ENCODE data around the gene LMF2. TPM values are rescaled to one million over a fixed set of nuclear protein-coding genes. Genes with fewer than 3 reads are reported as not detected.

Gene LMF2
- total RNA-seq, 1 donor from 2014 or later, result 65.8 TPM

GRCh38 chr22:50525858-50526107 is 18.3 kb upstream of the LMF2 start:
- H3K9me3 ChIP-seq, result no peaks in the 10 kb centered on the region
- ATAC-seq, result no peak
- peak overlapping the region; percentile 90 for H3K4me3 ChIP-seq
- H3K4me1 ChIP-seq, result peaks cover 34% of the 10 kb centered on the region
- H3K27me3 ChIP-seq, result no peaks in the 10 kb centered on the region
- no peak for TF ChIP-seq CTCF (IDR thresholded peaks at IDR 0.05)
- DNase-seq, result no peak
- H3K27ac ChIP-seq, result peak overlapping the region; percentile 93
- intact Hi-C loops (cut with DNase I), result no loop called here
- H3K36me3 ChIP-seq, result peaks cover 20% of the 10 kb centered on the region

- H3K27ac ChIP-seq, result peak within 1 kb of the TSS; percentile 93
- intact Hi-C loops (cut with DNase I), result no loop called here
- ATAC-seq, result peak; percentile 62
These were observed 17.8 kb upstream of the LMF2 start, which contains the start of gene SCO2 for GRCh38 chr22:50525104-50525857. Gene SCO2, minus strand, starts transcription at chr22:50525598. Its CDS starts 1,187 bp downstream, at chr22:50524411.

GRCh38 chr22:50524676-50525103 is 17.2 kb upstream of the LMF2 start:
- TF ChIP-seq CTCF (IDR thresholded peaks at IDR 0.05), result no peak
- no peak for DNase-seq
- ATAC-seq, result no peak

More at GRCh38 chr22:50525104-50525857, 17.8 kb upstream of the LMF2 start, which contains the start of gene SCO2:
- Histone ChIP-seq H3K9me3 (no peaks in the 10 kb centered on the region), H3K36me3 (peaks cover 20% of the 10 kb centered on the region), H3K4me1 (peaks cover 34% of the 10 kb centered on the region), H3K4me3 (peak within 1 kb of the TSS; percentile 90), H3K27me3 (no peaks in the 10 kb centered on the region)
- peak; percentile 41 for TF ChIP-seq CTCF (IDR thresholded peaks at IDR 0.05)
- DNase-seq, result peak; percentile 99

GRCh38 chr22:50523806-50524675 is 16.5 kb upstream of the LMF2 start:
- peak overlapping the region; percentile 90 for H3K4me3 ChIP-seq
- no peak for TF ChIP-seq CTCF (IDR thresholded peaks at IDR 0.05)

More at GRCh38 chr22:50524676-50525103, 17.2 kb upstream of the LMF2 start:
- H3K27me3 ChIP-seq, result no peaks in the 10 kb centered on the region
- H3K27ac ChIP-seq, result peak overlapping the region; percentile 93
- intact Hi-C loops (cut with DNase I), result no loop called here
- peaks cover 34% of the 10 kb centered on the region for H3K4me1 ChIP-seq
- H3K4me3 ChIP-seq, result peak overlapping the region; percentile 90
- H3K36me3 ChIP-seq, result peaks cover 21% of the 10 kb centered on the region
- H3K9me3 ChIP-seq, result no peaks in the 10 kb centered on the region

GRCh38 chr22:50523458-50523805 is 15.9 kb upstream of the LMF2 start:
- Histone ChIP-seq H3K27ac (no peak overlapping the region), H3K4me3 (no peak overlapping the region), H3K9me3 (no peaks in the 10 kb centered on the region), H3K36me3 (peaks cover 33% of the 10 kb centered on the region), H3K4me1 (peaks cover 24% of the 10 kb centered on the region), H3K27me3 (no peaks in the 10 kb centered on the region)
- DNase-seq (no peak), ATAC-seq (no peak)
- intact Hi-C loops (cut with DNase I), result no loop called here
- no peak for TF ChIP-seq CTCF (IDR thresholded peaks at IDR 0.05)

More at GRCh38 chr22:50523806-50524675, 16.5 kb upstream of the LMF2 start:
- ATAC-seq (no peak), DNase-seq (no peak)
- H3K9me3 ChIP-seq, result no peaks in the 10 kb centered on the region
- H3K36me3 ChIP-seq, result peaks cover 27% of the 10 kb centered on the region
- peaks cover 30% of the 10 kb centered on the region for H3K4me1 ChIP-seq
- intact Hi-C loops (cut with DNase I), result no loop called here
- H3K27ac ChIP-seq, result no peak overlapping the region
- H3K27me3 ChIP-seq, result no peaks in the 10 kb centered on the region
